Upper lobe of right lung (tissue), 1 donor: ENCODE results near the gene NSMCE4A. TPM values are rescaled to one million over a fixed set of nuclear protein-coding genes. Genes with fewer than 3 reads are reported as not detected.

Experiments used
- ATAC-seq: fragments of 200-7000 bp; cut with Tn5 transposase; one replicate; pipeline ENCODE4 v1.9.1; 2020; ENCODE audit warnings: mild to moderate bottlenecking, moderate library complexity
- DNase-seq: peaks from one replicate; pipeline ENCODE4 v3.0.0-alpha.2; 2020
- H3K27ac ChIP-seq: fragments of 200-600 bp; one replicate; pipeline ENCODE4 v1.8.0; 2022
- H3K27me3 ChIP-seq: fragments of 200-600 bp; one replicate; pipeline ENCODE4 v1.8.0; 2022; ENCODE audit warnings: mild to moderate bottlenecking
- H3K36me3 ChIP-seq: fragments of 200-600 bp; one replicate; pipeline ENCODE4 v1.8.0; 2022
- H3K4me1 ChIP-seq: fragments of 200-600 bp; one replicate; pipeline ENCODE4 v1.8.0; 2022
- H3K4me3 ChIP-seq: fragments of 200-600 bp; one replicate; pipeline ENCODE4 v1.8.0; 2022; ENCODE audit warnings: mild to moderate bottlenecking
- H3K9me3 ChIP-seq: fragments of 200-600 bp; one replicate; pipeline ENCODE4 v1.8.0; 2022
- CTCF ChIP-seq: fragments of 200-600 bp; IDR thresholded peaks from one replicate; pipeline ENCODE4 v1.8.0; 2022; ENCODE audit warnings: antibody characterized with exemption
- intact Hi-C: fragments of 100-400 bp; cut with DNase I; formaldehyde crosslinking; loops from one replicate; pipeline ENCODE4 v1.11.0; 2022
- total RNA-seq: library from RNA; stranded (reverse); fragmentation: NEBNext Ultra II Directional; extraction: Animal tissue kit (Norgen Biotek cat#: 25700); gene quantifications from one replicate; pipeline ENCODE4 v1.2.1, GENCODE V29; 2021
- donor health status: DM: no; HTN: yes; CAD: no; lungs with severe emphysema.

The NSMCE4A gene
- total RNA-seq, 1 donor from 2014 or later: 38.4 TPM

- intact Hi-C loops: no loop called here
- Histone ChIP-seq H3K27me3 (no peaks in the 10 kb centered on the region), H3K9me3 (no peaks in the 10 kb centered on the region), H3K27ac (no peak overlapping the region), H3K4me1 (no peaks in the 10 kb centered on the region), H3K4me3 (no peak overlapping the region), H3K36me3 (peaks cover 49% of the 10 kb centered on the region)
- ATAC-seq (no peak), DNase-seq (no peak)
- no peak for TF ChIP-seq CTCF
These were observed 60.4 kb downstream of the NSMCE4A start for GRCh38 chr10:121914661-121915060.

DNA sequence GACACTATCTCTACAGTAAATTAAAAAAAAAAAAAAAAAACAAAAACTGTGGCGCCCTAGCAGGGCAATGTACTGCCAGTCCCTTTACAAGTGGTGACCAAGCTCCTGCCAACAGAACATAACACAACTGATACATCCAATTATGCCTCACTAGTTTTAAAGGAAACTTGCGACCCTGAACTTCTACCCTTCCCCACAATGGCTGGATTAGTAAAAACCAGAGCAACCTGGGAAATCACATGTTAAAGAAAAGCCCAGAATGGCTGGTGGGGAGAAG, 63.7 kb downstream of the NSMCE4A start:
- no peak for ATAC-seq
- H3K4me3 ChIP-seq: no peak overlapping the region
- H3K9me3 ChIP-seq: no peaks in the 10 kb centered on the region
- no peak overlapping the region for H3K27ac ChIP-seq
- H3K4me1 ChIP-seq: no peaks in the 10 kb centered on the region
- TF ChIP-seq CTCF: no peak
- H3K36me3 ChIP-seq: peaks cover 74% of the 10 kb centered on the region
- intact Hi-C loops: no loop called here
- no peaks in the 10 kb centered on the region for H3K27me3 ChIP-seq
- DNase-seq: no peak

GRCh38 chr10:121910673-121911420, 64.2 kb downstream of the NSMCE4A start:
- Histone ChIP-seq H3K9me3 (no peaks in the 10 kb centered on the region), H3K27me3 (no peaks in the 10 kb centered on the region), H3K36me3 (peaks cover 74% of the 10 kb centered on the region), H3K27ac (no peak overlapping the region), H3K4me1 (no peaks in the 10 kb centered on the region), H3K4me3 (no peak overlapping the region)
- TF ChIP-seq CTCF: no peak
- intact Hi-C loops: no loop called here
- ATAC-seq (no peak), DNase-seq (no peak)

Other genes with a start within 250 kb of the NSMCE4A start
- 26.6 TPM for gene ATE1, start 47.2 kb downstream of the NSMCE4A start, total RNA-seq
- 236 TPM for gene TACC2, start 13.9 kb upstream of the NSMCE4A start, total RNA-seq